HG02798 (cell line): Measurements from ENCODE around the gene LRMDA.
"Not testable (repeated sequence)": the region's sequence is repeated elsewhere in the genome, so short reads cannot be mapped to it uniquely, and the experiment has no call there.

Source experiments
- ATAC-seq: cut with Tn5 transposase; IDR thresholded peaks from one replicate; pipeline ENCODE4 v1.9.1; 2021; ENCODE audit warnings: mild to moderate bottlenecking; ENCODE audit not compliant: unreplicated experiment, poor library complexity

LRMDA gene

DNA sequence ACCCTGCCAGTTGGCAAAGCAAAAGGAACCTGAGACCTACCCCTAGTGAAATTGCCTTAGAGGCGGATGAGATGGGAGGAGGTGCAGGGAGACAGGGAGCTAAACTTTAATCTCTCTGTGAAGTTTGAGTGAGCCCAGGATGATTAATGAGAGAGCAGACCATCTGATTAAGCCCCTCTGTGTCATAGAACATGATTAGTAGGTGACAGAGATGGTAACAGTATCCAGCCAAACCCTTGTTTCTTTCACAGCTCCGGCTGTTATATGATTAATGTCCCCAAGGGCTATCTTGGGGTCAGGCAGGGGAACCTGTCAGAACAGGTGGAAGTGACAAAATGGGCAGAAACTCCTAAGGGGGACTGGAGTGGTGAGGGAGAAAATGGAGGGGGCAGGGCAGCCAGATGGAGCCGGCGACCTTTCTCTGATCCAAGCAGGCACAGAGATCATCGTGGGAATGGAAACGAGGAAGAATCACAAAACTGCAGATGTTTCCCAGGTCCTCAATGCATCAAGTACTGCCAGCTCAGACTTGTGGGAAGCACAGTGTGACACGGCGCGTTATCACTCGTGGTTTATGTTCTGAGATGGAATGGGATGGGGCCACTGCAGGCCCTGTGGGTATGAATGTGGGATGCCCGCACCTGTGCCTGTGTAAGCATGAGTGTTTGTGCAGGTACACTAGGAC, 684.2 kb downstream of the LRMDA start:
- no peak for ATAC-seq

DNA sequence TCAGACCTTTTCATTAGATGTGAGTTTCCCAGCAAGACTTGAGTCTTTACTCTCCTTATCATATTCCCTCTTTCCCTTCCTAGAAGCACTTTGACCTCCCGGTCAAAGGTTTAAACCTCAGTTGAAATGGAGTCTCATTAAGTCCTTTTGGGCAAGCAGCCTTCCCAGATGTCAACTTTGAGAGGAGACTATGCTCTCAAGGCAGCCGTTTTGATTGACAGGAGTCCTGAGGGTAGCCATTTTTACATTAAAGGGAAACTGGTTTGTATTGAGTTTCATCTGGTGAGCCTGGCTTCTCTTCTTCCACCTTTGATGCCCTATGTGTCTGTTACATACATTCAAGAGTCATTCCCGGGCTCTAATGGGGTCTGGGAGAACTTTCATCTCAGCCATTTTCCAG, 685.1 kb downstream of the LRMDA start:
- no peak for ATAC-seq

DNA sequence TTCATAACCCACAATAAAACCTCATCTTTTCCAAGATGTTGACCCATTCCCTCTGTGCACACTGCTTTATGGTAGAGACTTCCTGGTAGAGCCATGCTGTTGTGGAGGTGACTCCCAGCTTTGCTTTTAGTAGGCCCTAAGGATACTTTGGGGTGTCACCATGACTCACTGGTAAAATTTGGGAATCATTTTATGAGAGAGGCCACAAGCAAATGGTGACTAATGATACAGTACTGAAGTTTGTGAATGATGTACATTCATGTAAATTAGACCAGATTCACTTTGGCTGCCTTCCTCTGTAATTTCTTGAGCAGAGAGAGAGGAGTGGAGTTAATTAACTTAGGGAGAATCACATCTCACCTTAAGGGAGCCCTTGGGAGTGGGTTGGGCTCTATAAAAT, 686.5 kb downstream of the LRMDA start:
- no peak for ATAC-seq

DNA sequence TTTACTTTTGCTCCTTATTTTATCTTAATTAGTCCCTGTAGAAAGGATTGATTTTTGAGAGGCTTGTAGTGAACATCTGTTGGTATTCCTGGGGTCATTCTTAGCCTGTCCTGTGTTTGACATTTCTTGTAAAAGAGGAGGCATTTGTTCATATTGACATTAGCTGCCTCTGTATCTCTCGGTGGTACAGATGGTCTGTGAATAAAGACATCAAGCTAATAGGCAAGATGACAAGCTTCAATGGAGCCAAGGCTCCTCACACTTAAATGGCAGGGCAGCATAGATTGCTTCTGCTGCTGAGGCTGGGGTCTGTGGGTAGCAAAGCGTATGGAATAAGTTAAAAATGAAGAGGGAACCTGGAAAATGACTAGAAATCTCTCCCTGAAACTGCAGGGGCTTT, 687.6 kb downstream of the LRMDA start:
- ATAC-seq = no peak

GRCh38 chr10:76119515-76119914, 688.1 kb downstream of the LRMDA start:
- no peak for ATAC-seq

- ATAC-seq = no peak
These were observed 690.6 kb downstream of the LRMDA start for GRCh38 chr10:76122056-76122455.

DNA sequence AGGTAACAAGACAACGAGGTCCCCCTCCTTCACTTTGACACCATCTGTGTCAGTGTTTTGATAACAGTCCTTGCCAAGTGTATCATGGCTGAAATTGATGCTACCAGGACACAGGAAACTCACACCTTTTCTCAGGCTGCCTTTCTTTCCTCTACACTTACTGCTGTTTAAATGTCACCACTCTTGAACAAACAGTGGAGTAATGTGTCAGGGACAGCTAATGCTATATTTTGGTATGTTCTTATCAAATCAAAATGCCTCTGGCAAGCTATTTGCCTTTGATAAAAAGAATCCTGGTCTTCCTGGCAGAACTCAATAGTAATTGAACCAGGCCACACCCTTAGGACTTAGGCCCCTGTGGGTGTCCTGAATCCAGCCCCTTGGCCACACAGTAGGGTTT, 692.9 kb downstream of the LRMDA start:
- no peak for ATAC-seq

GRCh38 chr10:76125900-76126299, 694.5 kb downstream of the LRMDA start:
- no peak for ATAC-seq

DNA sequence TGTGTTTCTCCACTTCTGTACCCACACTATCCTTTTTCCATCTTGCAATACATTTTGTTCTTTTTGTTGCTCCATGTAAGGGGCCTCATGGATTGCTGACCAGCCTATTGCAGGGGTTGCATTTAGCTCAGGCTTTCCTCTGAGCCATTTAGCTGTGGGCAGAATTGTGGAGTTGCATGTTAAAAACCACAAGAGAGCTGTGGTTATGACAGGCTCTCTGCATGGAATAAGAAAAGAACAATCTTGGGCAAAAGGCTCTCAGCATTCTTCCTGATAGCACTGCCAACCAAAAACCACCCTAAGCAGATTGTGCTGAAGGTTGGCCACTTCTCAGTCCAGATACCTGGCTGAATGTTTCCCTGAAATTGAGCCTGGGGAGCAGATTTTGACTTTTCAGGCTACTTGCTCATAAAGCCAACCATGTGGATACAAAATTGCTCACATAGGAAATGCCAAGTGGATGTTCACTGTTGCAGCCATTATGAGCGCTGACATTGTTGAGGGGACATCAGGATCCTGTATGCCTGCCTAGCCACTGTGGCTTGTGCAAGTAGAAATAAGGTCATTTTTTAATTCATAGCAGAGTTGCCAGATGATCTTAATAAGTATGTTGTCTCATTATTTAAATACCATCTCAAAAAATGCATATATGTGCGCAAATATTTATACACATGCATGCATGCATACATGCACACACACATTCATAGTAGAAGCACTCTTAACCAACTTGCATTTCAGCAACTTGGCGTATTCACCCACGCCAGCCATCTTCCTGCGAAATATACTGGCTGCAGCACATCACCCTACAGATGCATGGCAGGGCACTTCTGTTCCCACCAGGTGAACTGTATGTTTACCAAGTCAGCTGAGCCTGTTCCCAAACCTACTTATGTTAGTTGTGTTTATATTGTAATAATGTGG, 695.4 kb downstream of the LRMDA start:
- ATAC-seq = no peak

GRCh38 chr10:76127984-76128589, 696.7 kb downstream of the LRMDA start:
- no peak for ATAC-seq

DNA sequence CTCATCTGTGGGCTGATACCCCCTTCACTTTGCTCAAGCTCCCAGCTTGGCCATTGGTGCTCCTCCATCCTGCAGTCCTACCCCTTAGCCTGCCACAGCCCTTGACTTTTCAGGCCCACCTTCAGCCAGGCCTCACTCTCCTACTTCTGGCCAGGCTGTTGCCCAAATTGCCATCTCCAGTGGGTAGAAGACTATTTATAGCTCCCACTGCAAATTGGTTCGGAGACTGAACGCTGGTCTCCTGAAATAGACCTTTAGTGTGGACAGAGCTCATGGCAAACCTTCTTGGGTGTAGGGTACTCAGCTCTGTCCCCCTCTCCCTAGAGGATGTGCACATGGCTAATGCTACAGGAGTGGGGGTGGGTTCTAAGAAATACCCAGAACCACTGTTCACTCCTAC, 697.8 kb downstream of the LRMDA start:
- no peak for ATAC-seq

- no peak for ATAC-seq
These were observed 699.5 kb downstream of the LRMDA start for GRCh38 chr10:76130892-76131291.

- ATAC-seq = no peak
These were observed 702.3 kb downstream of the LRMDA start for GRCh38 chr10:76133597-76134255.

- no peak for ATAC-seq
These were observed 705.5 kb downstream of the LRMDA start for GRCh38 chr10:76136961-76137360.

DNA sequence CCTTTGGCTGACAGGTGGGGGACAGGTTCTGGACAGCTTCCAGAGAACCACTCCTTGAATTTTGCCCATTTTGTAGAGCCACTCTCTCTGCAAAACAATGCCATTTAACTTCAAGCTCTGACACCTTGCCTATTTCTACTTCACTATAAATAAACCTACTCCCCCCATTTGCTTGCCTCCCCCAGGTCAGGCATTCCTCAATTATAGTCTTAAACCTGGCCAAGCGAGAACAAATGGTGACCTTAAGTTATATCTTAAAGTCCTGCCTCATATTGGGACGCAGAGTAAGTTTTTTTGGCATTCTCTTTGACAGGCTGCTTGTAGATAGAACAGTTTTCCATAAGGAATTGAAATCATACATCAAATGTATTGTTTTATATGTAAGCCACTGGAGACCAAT, 706.9 kb downstream of the LRMDA start:
- ATAC-seq = no peak

- no peak for ATAC-seq
These were observed 707.5 kb downstream of the LRMDA start for GRCh38 chr10:76138906-76139305.

- no peak for ATAC-seq
These were observed 708.0 kb downstream of the LRMDA start for GRCh38 chr10:76139431-76139830.

- no peak for ATAC-seq
These were observed 710.0 kb downstream of the LRMDA start for GRCh38 chr10:76141376-76141775.

- not testable (repeated sequence) for ATAC-seq
These were observed 716.8 kb downstream of the LRMDA start for GRCh38 chr10:76148217-76148616.

DNA sequence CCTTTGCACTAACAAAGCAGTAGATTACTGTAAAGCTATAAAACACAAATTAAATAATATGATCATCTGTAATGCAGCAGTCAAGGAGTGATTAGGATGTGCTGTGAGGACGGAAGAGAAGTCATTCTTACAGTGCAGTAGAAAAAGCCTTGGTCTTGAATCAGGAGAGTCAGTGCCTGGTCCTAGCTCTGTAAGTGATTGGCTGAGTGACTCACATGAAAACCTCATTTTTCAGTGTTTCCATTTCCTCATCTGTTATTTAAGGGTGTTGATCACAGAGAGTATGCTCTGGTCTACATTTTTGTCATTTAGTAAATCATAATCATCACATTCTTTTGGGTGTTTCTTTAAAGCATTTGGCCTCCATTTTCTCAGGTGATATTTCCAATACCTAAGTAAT, 717.8 kb downstream of the LRMDA start:
- no peak for ATAC-seq
